Hematopoietic multipotent progenitor cell treated with erythropoietin and hydrocortisone succinate and interleukin-3 and kit ligand, for 6 days (in vitro differentiated cells): Measurements from ENCODE around the gene CLCNKA.
"Not testable (repeated sequence)": the region's sequence is repeated elsewhere in the genome, so short reads cannot be mapped to it uniquely, and the experiment has no call there.

Experiments
- DNase-seq: peaks from one replicate; pipeline ENCODE4 v3.0.0-alpha.2; 2015

CLCNKA gene

GRCh38 chr1:15998929-15999328 is 22.9 kb upstream of the CLCNKA start:
- no peak for DNase-seq

- DNase-seq, result not testable (repeated sequence)
These were observed 20.6 kb upstream of the CLCNKA start for GRCh38 chr1:16001274-16001673.

GRCh38 chr1:16005597-16005996 is 16.2 kb upstream of the CLCNKA start:
- no peak for DNase-seq

GRCh38 chr1:16006010-16006409 is 15.8 kb upstream of the CLCNKA start:
- no peak for DNase-seq

- DNase-seq, result peak; percentile 56
These were observed 15.0 kb upstream of the CLCNKA start for GRCh38 chr1:16006552-16007485.

GRCh38 chr1:16007671-16008341 is 14.0 kb upstream of the CLCNKA start:
- DNase-seq, result no peak

- DNase-seq, result peak; percentile 83
These were observed 12.8 kb upstream of the CLCNKA start for GRCh38 chr1:16009030-16009460.

GRCh38 chr1:16009678-16010077 is 12.2 kb upstream of the CLCNKA start:
- DNase-seq, result no peak

GRCh38 chr1:16010837-16011236 is 11.0 kb upstream of the CLCNKA start:
- no peak for DNase-seq

GRCh38 chr1:16011936-16012589 is 9.8 kb upstream of the CLCNKA start:
- no peak for DNase-seq

- DNase-seq, result peak; percentile 85
These were observed 9.1 kb upstream of the CLCNKA start for GRCh38 chr1:16012590-16013219.

- peak; percentile 80 for DNase-seq
These were observed 8.5 kb upstream of the CLCNKA start for GRCh38 chr1:16013220-16013907.

- DNase-seq, result no peak
These were observed 8.0 kb upstream of the CLCNKA start for GRCh38 chr1:16013908-16014258.

GRCh38 chr1:16014509-16015482 is 7.0 kb upstream of the CLCNKA start:
- peak; percentile 56 for DNase-seq

GRCh38 chr1:16015491-16015890 is 6.3 kb upstream of the CLCNKA start:
- no peak for DNase-seq

- DNase-seq, result no peak
These were observed 5.6 kb upstream of the CLCNKA start for GRCh38 chr1:16015960-16016901.

GRCh38 chr1:16017076-16017460 is 4.8 kb upstream of the CLCNKA start:
- no peak for DNase-seq

GRCh38 chr1:16017461-16018303 is 4.2 kb upstream of the CLCNKA start, which contains the start of gene HSPB7:
Gene HSPB7 (minus strand): TSS chr1:16018043. CDS start chr1:16017963, 80 bp downstream.
- no peak for DNase-seq

GRCh38 chr1:16018308-16018707 is 3.5 kb upstream of the CLCNKA start:
- no peak for DNase-seq
